ENCODE results near the gene CCDC102A. TPM values are rescaled to one million over a fixed set of nuclear protein-coding genes. Genes with fewer than 3 reads are reported as not detected.

CCDC102A gene
- total and polyA plus RNA-seq, 2 of the 13 experiments (the other 11 are each of a cell fraction or from before 2014, with no cell fraction given), result 2.1 to 2.8 TPM

- TF ChIP-seq, protein P1, sequence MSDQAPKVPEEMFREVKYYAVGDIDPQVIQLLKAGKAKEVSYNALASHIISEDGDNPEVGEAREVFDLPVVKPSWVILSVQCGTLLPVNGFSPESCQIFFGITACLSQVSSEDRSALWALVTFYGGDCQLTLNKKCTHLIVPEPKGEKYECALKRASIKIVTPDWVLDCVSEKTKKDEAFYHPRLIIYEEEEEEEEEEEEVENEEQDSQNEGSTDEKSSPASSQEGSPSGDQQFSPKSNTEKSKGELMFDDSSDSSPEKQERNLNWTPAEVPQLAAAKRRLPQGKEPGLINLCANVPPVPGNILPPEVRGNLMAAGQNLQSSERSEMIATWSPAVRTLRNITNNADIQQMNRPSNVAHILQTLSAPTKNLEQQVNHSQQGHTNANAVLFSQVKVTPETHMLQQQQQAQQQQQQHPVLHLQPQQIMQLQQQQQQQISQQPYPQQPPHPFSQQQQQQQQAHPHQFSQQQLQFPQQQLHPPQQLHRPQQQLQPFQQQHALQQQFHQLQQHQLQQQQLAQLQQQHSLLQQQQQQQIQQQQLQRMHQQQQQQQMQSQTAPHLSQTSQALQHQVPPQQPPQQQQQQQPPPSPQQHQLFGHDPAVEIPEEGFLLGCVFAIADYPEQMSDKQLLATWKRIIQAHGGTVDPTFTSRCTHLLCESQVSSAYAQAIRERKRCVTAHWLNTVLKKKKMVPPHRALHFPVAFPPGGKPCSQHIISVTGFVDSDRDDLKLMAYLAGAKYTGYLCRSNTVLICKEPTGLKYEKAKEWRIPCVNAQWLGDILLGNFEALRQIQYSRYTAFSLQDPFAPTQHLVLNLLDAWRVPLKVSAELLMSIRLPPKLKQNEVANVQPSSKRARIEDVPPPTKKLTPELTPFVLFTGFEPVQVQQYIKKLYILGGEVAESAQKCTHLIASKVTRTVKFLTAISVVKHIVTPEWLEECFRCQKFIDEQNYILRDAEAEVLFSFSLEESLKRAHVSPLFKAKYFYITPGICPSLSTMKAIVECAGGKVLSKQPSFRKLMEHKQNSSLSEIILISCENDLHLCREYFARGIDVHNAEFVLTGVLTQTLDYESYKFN (CRISPR knock-in tag; conservative IDR thresholded peaks at IDR 0.05), result 0 out of 2 replicates have a peak, but pooled peaks have one; percentile 18
- TF ChIP-seq CREM (IDR thresholded peaks at IDR 0.05) (no peak), CREM (CRISPR knock-in tag; IDR thresholded peaks at IDR 0.05) (no peak), CBX1 (IDR thresholded peaks at IDR 0.05; ENCODE audit: low read depth) (no peak), CBX2 (IDR thresholded peaks at IDR 0.05; ENCODE audit: low read depth, low read length) (no peak), CBX2 (CRISPR knock-in tag; IDR thresholded peaks at IDR 0.05; ENCODE audit: low read depth) (no peak), ZNF652 (CRISPR knock-in tag; IDR thresholded peaks at IDR 0.05; ENCODE audit: borderline replicate concordance, low read depth) (no peak), ZNF615 (CRISPR knock-in tag; IDR thresholded peaks at IDR 0.05; ENCODE audit: borderline replicate concordance) (no peak)
- TF ChIP-seq, protein P2, sequence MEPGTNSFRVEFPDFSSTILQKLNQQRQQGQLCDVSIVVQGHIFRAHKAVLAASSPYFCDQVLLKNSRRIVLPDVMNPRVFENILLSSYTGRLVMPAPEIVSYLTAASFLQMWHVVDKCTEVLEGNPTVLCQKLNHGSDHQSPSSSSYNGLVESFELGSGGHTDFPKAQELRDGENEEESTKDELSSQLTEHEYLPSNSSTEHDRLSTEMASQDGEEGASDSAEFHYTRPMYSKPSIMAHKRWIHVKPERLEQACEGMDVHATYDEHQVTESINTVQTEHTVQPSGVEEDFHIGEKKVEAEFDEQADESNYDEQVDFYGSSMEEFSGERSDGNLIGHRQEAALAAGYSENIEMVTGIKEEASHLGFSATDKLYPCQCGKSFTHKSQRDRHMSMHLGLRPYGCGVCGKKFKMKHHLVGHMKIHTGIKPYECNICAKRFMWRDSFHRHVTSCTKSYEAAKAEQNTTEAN (CRISPR knock-in tag; conservative IDR thresholded peaks at IDR 0.05), result no peak
Measured at GRCh38 chr16:57527027-57527426, 9.3 kb downstream of the CCDC102A start (continued).

DNA sequence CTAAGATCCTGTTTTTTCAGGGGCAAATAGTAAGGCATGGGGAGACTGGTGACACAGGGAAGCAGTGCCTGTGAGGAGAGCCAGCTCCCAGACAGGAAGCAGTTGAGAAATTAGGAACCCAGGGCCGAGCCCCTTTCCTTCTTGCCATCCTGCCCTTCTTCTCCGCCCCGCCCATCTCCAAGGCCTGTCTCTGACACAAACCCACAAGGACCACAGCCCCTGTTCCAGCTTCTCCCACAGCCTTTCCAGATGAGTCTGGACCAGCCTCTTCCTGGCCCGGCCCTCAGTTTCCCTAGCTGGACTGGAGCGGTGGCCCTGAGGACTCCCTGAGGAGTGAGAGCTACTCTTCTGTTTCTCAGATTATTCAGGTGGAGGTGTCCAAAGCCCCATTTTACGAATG lies 9.9 kb downstream of the CCDC102A start:
- BruUV-seq (replicated peaks), result no TSS peak
- no peak overlapping the region for H3K4me3 ChIP-seq (replicated peaks in 1 of 3; ENCODE audit: insufficient read depth in 1 of 3, low read depth in 2 of 3, low read length in 3 of 3)
- H3K9ac ChIP-seq (ENCODE audit: insufficient read depth, low read depth, low read length), result no peak overlapping the region
- DNase-seq (ENCODE audit: low spot score), result no peak
- no peak overlapping the region for H2AFZ ChIP-seq (ENCODE audit: low read length)
- POLR2A ChIA-PET, result interaction anchor here (1.5 kb wide), 2 partner anchors 10 to 79 kb away, joined by 3 to 6 read pairs; partner anchors contain the start of genes CCDC102A, CIAPIN1 and COQ9
- no peaks in the 10 kb centered on the region for H4K20me1 ChIP-seq (ENCODE audit: insufficient read depth, low read length)
- no peaks in the 10 kb centered on the region for H3K36me3 ChIP-seq (replicated peaks in 1 of 2; ENCODE audit: control insufficient read depth in 1 of 2, insufficient read depth in 2 of 2, low read length in 2 of 2)
- peaks cover 32% of the 10 kb centered on the region for H3K4me1 ChIP-seq (ENCODE audit: insufficient read depth, low read length)
- peak overlapping the region; percentile 36; the same call in 1 of the 2 replicates for H3K4me2 ChIP-seq (ENCODE audit: low read depth, low read length)
- H3K27me3 ChIP-seq (ENCODE audit: control insufficient read depth in 1 of 2, insufficient read depth in 2 of 2, low read length in 2 of 2), result no peaks in the 10 kb centered on the region
- in situ Hi-C loops (cut with HindIII; ENCODE audit: extremely low pct_ligation_motif_present, low pct_unique_long_range_greater_than_20kb) (no loop called here), intact Hi-C loops (cut with micrococcal nuclease; ENCODE audit: unreplicated experiment) (no loop called here)
- ATAC-seq, result no peak
- WGBS (ENCODE audit: low lambda C conversion rate), result 59% methylated on average over 6 of the region's 6 CpGs
- no peaks in the 10 kb centered on the region for H3K9me3 ChIP-seq (ENCODE audit: low read length)
- no peak overlapping the region for H3K27ac ChIP-seq (ENCODE audit: extremely low read length, insufficient read depth, low read length)
- CTCF ChIA-PET (ENCODE audit: low intra/inter-chr PET ratio, low total read pairs), result no interaction called here
- FAIRE-seq, result no peak
- H3K79me2 ChIP-seq (ENCODE audit: insufficient read depth, low read length), result no peaks in the 10 kb centered on the region
- TF ChIP-seq HNRNPL (IDR thresholded peaks at IDR 0.05; ENCODE audit: low read depth, low read length) (no peak), ZNF687 (CRISPR knock-in tag; IDR thresholded peaks at IDR 0.05) (no peak), ZNF234 (CRISPR knock-in tag; conservative IDR thresholded peaks at IDR 0.05) (no peak), RBM22 (optimal IDR thresholded peaks at IDR 0.05; ENCODE audit: low read length) (no peak), HOXA7 (CRISPR knock-in tag; IDR thresholded peaks at IDR 0.05) (no peak), GATA4 (IDR thresholded peaks at IDR 0.05; ENCODE audit: borderline replicate concordance, low read depth) (no peak), TEAD2 (CRISPR knock-in tag; IDR thresholded peaks at IDR 0.05) (no peak)

Measured in HepG2 (cell line).